Aorta (tissue), 5 donors: ENCODE data around the gene ASB11. TPM values are rescaled to one million over a fixed set of nuclear protein-coding genes. Genes with fewer than 3 reads are reported as not detected.

Source experiments
- ATAC-seq: fragments of 200-7000 bp; cut with Tn5 transposase; one replicate; pipeline ENCODE4 v1.9.1; 2022; ENCODE audit warnings: moderate library complexity; ENCODE audit not compliant: low FRiP score
- DNase-seq, 2 donors: peaks; one replicate each; pipeline ENCODE4 v3.0.0-alpha.2; 2020
- H3K27ac ChIP-seq, 2 donors: one replicate each; pipeline ENCODE4 v1.5.1; 2013; ENCODE audit warnings: low read length in 2 of 2, mild to moderate bottlenecking in 2 of 2, moderate library complexity in 2 of 2, control low read depth in 1 of 2, inconsistent platforms in 1 of 2, low read depth in 1 of 2
- H3K27me3 ChIP-seq, 2 donors: one replicate each; pipeline ENCODE4 v1.6.1; 2013; ENCODE audit warnings: control low read depth in 1 of 2, low read length in 1 of 2, mild to moderate bottlenecking in 1 of 2, moderate library complexity in 1 of 2; ENCODE audit not compliant: insufficient read depth in 2 of 2, control insufficient read depth in 1 of 2
- H3K36me3 ChIP-seq, 2 donors: one replicate each; pipeline ENCODE4 v1.6.1; 2013; ENCODE audit warnings: control low read depth in 1 of 2, low read length in 1 of 2, mild to moderate bottlenecking in 1 of 2; ENCODE audit not compliant: insufficient read depth in 2 of 2, control insufficient read depth in 1 of 2
- H3K4me1 ChIP-seq, 2 donors: one replicate each; pipeline ENCODE4 v1.6.1; 2013; ENCODE audit warnings: low read length in 2 of 2, control low read depth in 1 of 2, mild to moderate bottlenecking in 1 of 2, moderate library complexity in 1 of 2; ENCODE audit not compliant: insufficient read depth in 2 of 2, control insufficient read depth in 1 of 2
- H3K4me3 ChIP-seq, 2 donors: one replicate each; pipeline ENCODE4 v1.5.1; 2013; ENCODE audit warnings: low read length in 2 of 2, control low read depth in 1 of 2, mild to moderate bottlenecking in 1 of 2
- H3K9me3 ChIP-seq: one replicate; pipeline ENCODE4 v1.6.1; 2013; ENCODE audit warnings: mild to moderate bottlenecking, low read length; ENCODE audit not compliant: control insufficient read depth
- WGBS, 2 donors: extraction: QIAGEN DNeasy Blood & Tissue Kit; methylation state at CpG; one replicate each; pipeline ENCODE4 v1.1.7; 2013; 5-methylcytosine and 5-hydroxymethylcytosine counted together
- intact Hi-C, 2 donors: fragments of 100-400 bp; cut with DNase I; formaldehyde crosslinking; loops; one replicate each; pipeline versions ENCODE4 v1.14.2 to v1.15.0; 2022
- polyA plus RNA-seq, 2 donors: library from polyadenylated mRNA; stranded (reverse); fragments of 200-250 nt; gene quantifications; one replicate each; pipeline ENCODE4 v1.2.3, GENCODE V29; 2013
- total RNA-seq, 2 donors: library from RNA; stranded (reverse); fragmentation: NEBNext Ultra II Directional; extraction: Animal tissue kit (Norgen Biotek cat#: 25700); gene quantifications; one replicate each; pipeline ENCODE4 v1.2.1, GENCODE V29; 2021
- donor health status: healthy with polysubstance abuse.
- donor health status: Bipolar disorder and iron deficiency.
- donor health status: DM: no; HTN: no; CAD: no.
- donor health status: DM: no; HTN: no; CAD: no.
- donor health status: DM: yes; HTN: yes; CAD: no.

The ASB11 gene
- total and polyA plus RNA-seq, 4 donors, result not detected

- intact Hi-C loops, result loop anchor here (10.0 kb wide), 3 partner anchors 122 to 232 kb away; no protein-coding TSS in a partner anchor
These were observed 27.6 kb upstream of the ASB11 start for GRCh38 chrX:15343075-15343476.

GRCh38 chrX:15340867-15341266 is 25.4 kb upstream of the ASB11 start:
- H3K27me3 ChIP-seq, result no peaks in the 10 kb centered on the region
- H3K36me3 ChIP-seq, result no peaks in the 10 kb centered on the region
- intact Hi-C loops, result loop anchor here (10.0 kb wide), 3 partner anchors 124 to 234 kb away; no protein-coding TSS in a partner anchor
- H3K27ac ChIP-seq, result no peak overlapping the region
- no peak for DNase-seq
- H3K4me1 ChIP-seq, result no peaks in the 10 kb centered on the region
- no peak overlapping the region for H3K4me3 ChIP-seq
- no peak for ATAC-seq
- WGBS, 2 donors, result 85 to 90% methylated on average over 2 of the region's 2 CpGs
- no peaks in the 10 kb centered on the region for H3K9me3 ChIP-seq

More at GRCh38 chrX:15343075-15343476, 27.6 kb upstream of the ASB11 start:
- no peaks in the 10 kb centered on the region for H3K27me3 ChIP-seq
- DNase-seq (no peak), ATAC-seq (peak; percentile 79)
- no peaks in the 10 kb centered on the region for H3K36me3 ChIP-seq
- H3K27ac ChIP-seq, result no peak overlapping the region
- H3K4me1 ChIP-seq, result no peaks in the 10 kb centered on the region
- H3K4me3 ChIP-seq, result no peak overlapping the region
- H3K9me3 ChIP-seq, result no peaks in the 10 kb centered on the region
- WGBS, 2 donors, result 36 to 37% methylated on average over 5 of the region's 5 CpGs

GRCh38 chrX:15336023-15336413 is 20.6 kb upstream of the ASB11 start:
- Histone ChIP-seq H3K36me3 (no peaks in the 10 kb centered on the region), H3K27me3 (no peaks in the 10 kb centered on the region), H3K9me3 (no peaks in the 10 kb centered on the region), H3K27ac (no peak overlapping the region), H3K4me3 (peak overlapping the region in 1 of 2 donors; percentile 58), H3K4me1 (no peaks in the 10 kb centered on the region)
- DNase-seq (no peak), ATAC-seq (no peak)
- 1 to 24% methylated on average over 10 of the region's 10 CpGs for WGBS, 2 donors
- intact Hi-C loops, result no loop called here

GRCh38 chrX:15335135-15336022 is 19.9 kb upstream of the ASB11 start, which contains the start of gene PIGA:
PIGA (minus strand) TSS chrX:15335523; CDS start chrX:15331930, 3,593 bp downstream.
- ATAC-seq (peak; percentile 98), DNase-seq (peak; percentile 97)
- Histone ChIP-seq H3K36me3 (no peaks in the 10 kb centered on the region), H3K9me3 (no peaks in the 10 kb centered on the region), H3K27ac (peak within 1 kb of the TSS in 1 of 2 donors; percentile 87), H3K4me3 (peak within 1 kb of the TSS; percentile 44 to 82), H3K27me3 (no peaks in the 10 kb centered on the region), H3K4me1 (no peaks in the 10 kb centered on the region)
- WGBS, 2 donors, result 0 to 25% methylated on average over 71 to 72 of the region's 72 CpGs
- intact Hi-C loops, result no loop called here

- intact Hi-C loops, result no loop called here
- no peaks in the 10 kb centered on the region for H3K36me3 ChIP-seq
- DNase-seq, result no peak
These were observed 19.1 kb upstream of the ASB11 start for GRCh38 chrX:15334561-15334960.

GRCh38 chrX:15328821-15329220 is 13.4 kb upstream of the ASB11 start:
- DNase-seq (no peak), ATAC-seq (no peak)
- H3K36me3 ChIP-seq, result no peaks in the 10 kb centered on the region
- 12 to 22% methylated on average over 2 of the region's 2 CpGs for WGBS, 2 donors
- H3K4me3 ChIP-seq, result no peak overlapping the region
- intact Hi-C loops, result no loop called here
- H3K27me3 ChIP-seq, result no peaks in the 10 kb centered on the region
- no peaks in the 10 kb centered on the region for H3K4me1 ChIP-seq
- no peak overlapping the region for H3K27ac ChIP-seq
- no peaks in the 10 kb centered on the region for H3K9me3 ChIP-seq

More at GRCh38 chrX:15334561-15334960, 19.1 kb upstream of the ASB11 start:
- Histone ChIP-seq H3K4me1 (no peaks in the 10 kb centered on the region), H3K4me3 (peak overlapping the region; percentile 44 to 82), H3K27me3 (no peaks in the 10 kb centered on the region), H3K27ac (peak overlapping the region in 1 of 2 donors; percentile 87), H3K9me3 (no peaks in the 10 kb centered on the region)
- 4 to 36% methylated on average over 7 of the region's 7 CpGs for WGBS, 2 donors
- ATAC-seq, result no peak

- Histone ChIP-seq H3K27ac (no peak overlapping the region), H3K27me3 (no peaks in the 10 kb centered on the region), H3K36me3 (no peaks in the 10 kb centered on the region), H3K4me3 (no peak overlapping the region), H3K4me1 (no peaks in the 10 kb centered on the region), H3K9me3 (no peaks in the 10 kb centered on the region)
- ATAC-seq (no peak), DNase-seq (no peak)
- intact Hi-C loops, result no loop called here
- 62 to 84% methylated on average over 3 of the region's 3 CpGs for WGBS, 2 donors
These were observed 12.7 kb upstream of the ASB11 start for GRCh38 chrX:15328131-15328530.

- no peak for ATAC-seq
- WGBS, 2 donors, result 80 to 92% methylated on average over 5 of the region's 5 CpGs
- Histone ChIP-seq H3K36me3 (no peaks in the 10 kb centered on the region), H3K4me1 (no peaks in the 10 kb centered on the region), H3K27me3 (no peaks in the 10 kb centered on the region), H3K4me3 (no peak overlapping the region), H3K27ac (no peak overlapping the region), H3K9me3 (no peaks in the 10 kb centered on the region)
- intact Hi-C loops, result no loop called here
- no peak for DNase-seq
These were observed 7.0 kb upstream of the ASB11 start for GRCh38 chrX:15322472-15322871.

- Histone ChIP-seq H3K4me1 (no peaks in the 10 kb centered on the region), H3K27ac (no peak overlapping the region), H3K36me3 (no peaks in the 10 kb centered on the region), H3K9me3 (no peaks in the 10 kb centered on the region), H3K4me3 (no peak overlapping the region), H3K27me3 (no peaks in the 10 kb centered on the region)
- 75 to 88% methylated on average over 3 of the region's 3 CpGs for WGBS, 2 donors
- ATAC-seq, result no peak
- DNase-seq, result no peak
- intact Hi-C loops, result no loop called here
These were observed 6.6 kb upstream of the ASB11 start for GRCh38 chrX:15322072-15322471.
